Calu3 (cell line): ENCODE measurements around the gene CA6. TPM values are rescaled to one million over a fixed set of nuclear protein-coding genes. Genes with fewer than 3 reads are reported as not detected.

Experiments
- BruUV-seq: library from RNA; stranded (reverse); fragments of 400-500 nt; replicated peaks from 2 replicates; lab custom pipeline; 2021; lab: Mats Ljungman, UMichigan
- CTCF ChIA-PET: fragments of 300-600 bp; sonication (Branson Sonifier 250); formaldehyde crosslinking; loops from one replicate; lab custom pipeline; 2022; ENCODE audit warnings: antibody characterized with exemption; lab: Charles Lee
- DNase-seq: peaks from one replicate; pipeline ENCODE4 v3.0.0; 2022
- H3K27ac Mint-ChIP-seq: one replicate; pipeline ENCODE4 v1.8.0; 2022; ENCODE audit warnings: mixed read lengths; ENCODE audit not compliant: unreplicated experiment
- H3K27me3 Mint-ChIP-seq: one replicate; pipeline ENCODE4 v1.8.0; 2022; ENCODE audit warnings: mixed read lengths; ENCODE audit not compliant: unreplicated experiment
- H3K36me3 Mint-ChIP-seq: one replicate; pipeline ENCODE4 v1.8.0; 2022; ENCODE audit warnings: mild to moderate bottlenecking, moderate library complexity, mixed read lengths; ENCODE audit not compliant: insufficient read depth, unreplicated experiment
- H3K4me1 Mint-ChIP-seq: one replicate; pipeline ENCODE4 v1.8.0; 2022; ENCODE audit warnings: mild to moderate bottlenecking, low read depth, mixed read lengths; ENCODE audit not compliant: unreplicated experiment
- H3K4me3 Mint-ChIP-seq: one replicate; pipeline ENCODE4 v1.8.0; 2022; ENCODE audit warnings: mild to moderate bottlenecking, low read depth, moderate library complexity, mixed read lengths; ENCODE audit not compliant: unreplicated experiment
- H3K9me3 Mint-ChIP-seq: one replicate; pipeline ENCODE4 v1.8.0; 2022; ENCODE audit warnings: low read depth, mixed read lengths; ENCODE audit not compliant: unreplicated experiment
- intact Hi-C: fragments of 100-400 bp; cut with micrococcal nuclease; formaldehyde crosslinking; loops from one replicate; pipeline ENCODE4 v1.10.0; 2022; ENCODE audit not compliant: unreplicated experiment
- total RNA-seq: library from RNA; stranded (reverse); gene quantifications from 2 replicates; pipeline ENCODE4 v1.2.3, GENCODE V29; 2022
- TF ChIP-seq, protein P1 (sequence below): fragments of 200-600 bp; IDR thresholded peaks from one replicate; pipeline ENCODE4 v1.8.0; 2022; ENCODE audit warnings: antibody characterized with exemption; ENCODE audit not compliant: unreplicated experiment

The CA6 gene
- total RNA-seq, 1 experiment from 2014 or later = not detected

DNA sequence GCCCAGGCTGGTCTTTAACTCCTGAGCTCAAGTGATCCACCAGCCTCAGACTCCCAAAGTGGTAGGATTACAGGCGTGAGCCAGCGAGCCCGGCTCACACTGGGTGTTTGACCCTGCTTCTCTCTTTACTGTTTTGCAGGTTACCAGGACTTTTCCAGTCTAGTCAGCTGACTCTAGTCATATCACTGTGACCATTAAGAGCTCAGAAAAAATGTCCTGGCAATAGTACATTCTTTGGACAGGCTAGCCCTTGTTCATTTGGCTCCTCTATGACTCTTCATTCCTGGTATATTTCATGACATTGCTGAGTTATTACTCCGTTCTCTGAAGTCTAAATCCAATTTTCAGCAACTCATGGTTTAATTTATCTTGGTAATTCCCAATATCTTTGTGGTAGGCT, 8.0 kb upstream of the CA6 start:
- intact Hi-C loops = no loop called here
- peaks cover 3% of the 10 kb centered on the region for H3K9me3 Mint-ChIP-seq
- peaks cover 13% of the 10 kb centered on the region for H3K4me1 Mint-ChIP-seq
- no peaks in the 10 kb centered on the region for H3K27me3 Mint-ChIP-seq
- CTCF ChIA-PET = no interaction called here
- no peak overlapping the region for H3K4me3 Mint-ChIP-seq
- BruUV-seq = no TSS peak
- TF ChIP-seq, protein P1, sequence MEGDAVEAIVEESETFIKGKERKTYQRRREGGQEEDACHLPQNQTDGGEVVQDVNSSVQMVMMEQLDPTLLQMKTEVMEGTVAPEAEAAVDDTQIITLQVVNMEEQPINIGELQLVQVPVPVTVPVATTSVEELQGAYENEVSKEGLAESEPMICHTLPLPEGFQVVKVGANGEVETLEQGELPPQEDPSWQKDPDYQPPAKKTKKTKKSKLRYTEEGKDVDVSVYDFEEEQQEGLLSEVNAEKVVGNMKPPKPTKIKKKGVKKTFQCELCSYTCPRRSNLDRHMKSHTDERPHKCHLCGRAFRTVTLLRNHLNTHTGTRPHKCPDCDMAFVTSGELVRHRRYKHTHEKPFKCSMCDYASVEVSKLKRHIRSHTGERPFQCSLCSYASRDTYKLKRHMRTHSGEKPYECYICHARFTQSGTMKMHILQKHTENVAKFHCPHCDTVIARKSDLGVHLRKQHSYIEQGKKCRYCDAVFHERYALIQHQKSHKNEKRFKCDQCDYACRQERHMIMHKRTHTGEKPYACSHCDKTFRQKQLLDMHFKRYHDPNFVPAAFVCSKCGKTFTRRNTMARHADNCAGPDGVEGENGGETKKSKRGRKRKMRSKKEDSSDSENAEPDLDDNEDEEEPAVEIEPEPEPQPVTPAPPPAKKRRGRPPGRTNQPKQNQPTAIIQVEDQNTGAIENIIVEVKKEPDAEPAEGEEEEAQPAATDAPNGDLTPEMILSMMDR = no peak
- DNase-seq = no peak
- H3K27ac Mint-ChIP-seq = no peak overlapping the region
- H3K36me3 Mint-ChIP-seq = peaks cover 10% of the 10 kb centered on the region

DNA sequence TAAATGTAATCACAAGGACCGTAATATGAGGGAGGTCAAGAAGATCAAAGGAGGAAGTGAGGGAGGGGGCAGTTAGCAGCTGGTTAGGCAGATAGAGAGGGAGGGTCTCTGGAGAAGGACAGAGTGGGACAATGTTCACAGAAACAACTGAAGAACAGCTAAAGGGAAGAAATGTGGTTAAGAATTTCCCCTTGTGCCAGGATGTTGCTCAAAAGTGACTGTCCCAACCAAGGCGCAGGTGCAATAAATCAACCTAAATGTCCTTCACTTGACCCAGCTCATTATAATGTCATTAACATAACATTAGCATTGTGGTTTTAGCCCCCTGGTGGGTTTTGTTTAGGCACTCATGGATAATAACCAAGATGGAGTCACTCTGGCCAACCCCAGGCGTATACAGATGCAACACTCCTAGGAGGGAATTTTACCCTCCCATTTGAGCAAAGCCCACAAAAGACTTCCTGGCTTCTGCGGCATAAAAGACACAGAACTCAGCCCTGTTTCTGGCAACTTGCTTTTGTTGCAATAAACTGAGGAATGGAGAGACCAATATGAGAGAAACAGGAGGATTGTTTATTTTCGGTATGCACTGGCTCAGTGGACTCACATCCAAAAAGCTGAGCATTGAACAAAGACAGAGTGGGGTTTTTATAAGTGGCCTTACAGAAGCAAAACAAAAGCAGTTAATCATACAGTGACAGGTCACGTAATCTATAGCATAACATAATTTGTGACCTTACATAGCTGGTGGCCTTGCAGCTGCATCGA, 7.3 kb upstream of the CA6 start:
- intact Hi-C loops = no loop called here
- TF ChIP-seq, protein P1 = no peak
- no peak overlapping the region for H3K4me3 Mint-ChIP-seq
- no TSS peak for BruUV-seq
- no peak overlapping the region for H3K27ac Mint-ChIP-seq
- CTCF ChIA-PET = interaction anchor here (0.5 to 0.6 kb wide), 2 partner anchors 43 to 61 kb away, joined by 4 read pairs; no protein-coding TSS in a partner anchor
- H3K36me3 Mint-ChIP-seq = peaks cover 10% of the 10 kb centered on the region
- peaks cover 3% of the 10 kb centered on the region for H3K9me3 Mint-ChIP-seq
- H3K27me3 Mint-ChIP-seq = no peaks in the 10 kb centered on the region
- no peak for DNase-seq
- peaks cover 13% of the 10 kb centered on the region for H3K4me1 Mint-ChIP-seq

DNA sequence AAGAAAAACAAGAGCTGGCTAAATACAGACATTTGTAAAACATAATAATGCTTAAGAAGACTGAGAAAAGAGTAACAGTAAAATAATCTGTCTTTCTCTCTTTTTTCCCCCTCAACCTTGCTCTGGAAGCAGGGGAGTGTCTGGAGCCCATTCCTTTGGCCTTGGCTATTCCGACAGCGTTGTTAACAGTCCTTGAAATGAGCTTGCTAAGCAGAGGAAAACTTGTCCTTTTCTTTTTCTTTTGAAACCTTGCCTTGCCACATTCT, 6.7 kb upstream of the CA6 start:
- Mint-ChIP-seq H3K4me3 (no peak overlapping the region), H3K27me3 (no peaks in the 10 kb centered on the region), H3K9me3 (peaks cover 3% of the 10 kb centered on the region), H3K27ac (no peak overlapping the region), H3K36me3 (peaks cover 10% of the 10 kb centered on the region), H3K4me1 (peaks cover 13% of the 10 kb centered on the region)
- intact Hi-C loops = no loop called here
- DNase-seq = no peak
- no TSS peak for BruUV-seq
- CTCF ChIA-PET = interaction anchor here (0.5 to 1.2 kb wide), 2 partner anchors 24 to 43 kb away, joined by 4 read pairs; no protein-coding TSS in a partner anchor
- TF ChIP-seq, protein P1 = no peak

DNA sequence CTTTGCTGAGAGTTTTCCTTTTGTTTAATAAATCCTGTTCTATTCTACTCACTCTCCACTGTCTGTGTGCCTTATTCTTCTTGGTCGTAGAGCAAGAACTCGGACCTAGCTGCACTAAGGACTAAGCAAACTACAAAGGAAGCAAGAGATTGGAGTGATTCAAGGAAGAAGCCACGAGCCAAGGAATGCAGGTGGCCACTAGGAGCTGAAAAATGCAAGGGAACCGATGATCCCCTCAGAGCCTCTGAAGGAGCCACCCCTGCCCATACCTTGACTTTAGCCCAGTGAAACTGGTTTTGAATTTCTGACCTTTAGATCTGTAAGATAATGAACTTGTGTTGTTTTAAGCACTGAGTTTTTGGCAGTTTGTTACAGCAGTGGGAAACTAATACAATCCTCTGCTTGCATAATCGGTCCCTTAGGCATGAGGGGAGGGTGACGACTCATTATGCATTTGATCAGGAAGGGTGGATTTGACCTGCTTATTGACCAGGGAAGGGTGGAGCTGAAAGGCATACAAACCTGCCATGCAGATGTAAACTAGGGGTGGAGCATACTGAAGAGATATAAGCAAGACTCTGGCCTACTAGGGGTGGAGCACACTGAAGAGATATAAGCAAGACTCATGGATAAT, 6.2 kb upstream of the CA6 start:
- Mint-ChIP-seq H3K4me3 (no peak overlapping the region), H3K36me3 (peaks cover 10% of the 10 kb centered on the region), H3K27me3 (no peaks in the 10 kb centered on the region), H3K4me1 (peaks cover 13% of the 10 kb centered on the region), H3K27ac (peak overlapping the region; percentile 52), H3K9me3 (peaks cover 3% of the 10 kb centered on the region)
- BruUV-seq = no TSS peak
- TF ChIP-seq, protein P1 = no peak
- CTCF ChIA-PET = interaction anchor here (0.5 to 1.2 kb wide), 2 partner anchors 24 to 42 kb away, joined by 4 read pairs; no protein-coding TSS in a partner anchor
- intact Hi-C loops = no loop called here
- DNase-seq = peak; percentile 23
